PC-9 (cell line): ENCODE measurements around the gene MRPL40. TPM values are rescaled to one million over a fixed set of nuclear protein-coding genes. Genes with fewer than 3 reads are reported as not detected.

Experiments used
- BruUV-seq: library from RNA; stranded (reverse); fragments of 400-500 nt; replicated peaks from 2 replicates; lab custom pipeline; 2021; lab: Mats Ljungman, UMichigan
- CTCF ChIA-PET: fragments of 300-600 bp; sonication (Branson Sonifier 250); formaldehyde crosslinking; loops from one replicate; lab custom pipeline; 2022; ENCODE audit warnings: antibody characterized with exemption; lab: Charles Lee
- POLR2A ChIA-PET: fragments of 300-600 bp; sonication (Branson Sonifier 250); formaldehyde crosslinking; loops from one replicate; lab custom pipeline; 2022; ENCODE audit warnings: antibody characterized with exemption; ENCODE audit not compliant: unreplicated experiment; lab: Charles Lee
- DNase-seq, 2 experiments: peaks; one replicate each; pipeline versions ENCODE4 v3.0.0 to v3.0.0-alpha.2; 2015 to 2022; ENCODE audit warnings: mixed read lengths in 1 of 2
- H2AFZ ChIP-seq: fragments of 200-600 bp; sonication (generic); 2 replicates; pipeline ENCODE4 v1.8.1; 2017; ENCODE audit warnings: antibody characterized with exemption
- H3F3A ChIP-seq: fragments of 200-600 bp; sonication (generic); 2 replicates; pipeline ENCODE4 v1.8.1; 2017; ENCODE audit warnings: antibody characterized with exemption, mild to moderate bottlenecking, low read depth; ENCODE audit not compliant: insufficient read depth
- H3K27ac ChIP-seq: fragments of 200-600 bp; sonication (generic); 2 replicates; pipeline ENCODE4 v1.6.1; 2016; ENCODE audit warnings: mixed run types
- H3K27me3 ChIP-seq: fragments of 200-600 bp; sonication (generic); 2 replicates; pipeline ENCODE4 v1.6.1; 2016; ENCODE audit warnings: low read depth, mixed run types; ENCODE audit not compliant: insufficient read depth
- H3K36me3 ChIP-seq: fragments of 200-600 bp; sonication (generic); 2 replicates; pipeline ENCODE4 v1.6.1; 2016; ENCODE audit warnings: low read depth, mixed run types
- H3K4me1 ChIP-seq: fragments of 200-600 bp; sonication (generic); replicated peaks from 2 replicates; pipeline ENCODE4 v1.6.1; 2016; ENCODE audit warnings: mixed run types; ENCODE audit not compliant: insufficient read depth
- H3K4me2 ChIP-seq: fragments of 200-600 bp; sonication (generic); 2 replicates; pipeline ENCODE4 v1.6.1; 2017; ENCODE audit warnings: mixed run types
- H3K4me3 ChIP-seq: fragments of 200-600 bp; sonication (generic); 2 replicates; pipeline ENCODE4 v1.6.1; 2016; ENCODE audit warnings: mixed run types
- H3K79me2 ChIP-seq: fragments of 200-600 bp; sonication (generic); 2 replicates; pipeline ENCODE4 v1.6.1; 2017; ENCODE audit warnings: low read depth, mixed run types
- H3K9me2 ChIP-seq: fragments of 200-600 bp; sonication (generic); 2 replicates; pipeline ENCODE4 v1.8.1; 2017; ENCODE audit warnings: mild to moderate bottlenecking; ENCODE audit not compliant: insufficient read depth
- H3K9me3 ChIP-seq: fragments of 200-600 bp; sonication (generic); 2 replicates; pipeline ENCODE4 v1.8.1; 2016; ENCODE audit warnings: low read depth; ENCODE audit not compliant: insufficient read depth
- H4K20me1 ChIP-seq: fragments of 200-600 bp; sonication (generic); 2 replicates; pipeline ENCODE4 v1.8.1; 2017; ENCODE audit not compliant: insufficient read depth
- CTCF ChIP-seq: fragments of 200-600 bp; sonication (generic); conservative IDR thresholded peaks from 2 replicates; pipeline ENCODE4 v1.6.1; 2017; ENCODE audit warnings: mixed run types, antibody characterized with exemption, mild to moderate bottlenecking, moderate library complexity
- EZH2 ChIP-seq: fragments of 200-600 bp; sonication (generic); IDR thresholded peaks from 2 replicates; pipeline ENCODE4 v1.8.0; 2017; ENCODE audit warnings: antibody characterized with exemption, low read depth
- intact Hi-C: fragments of 100-400 bp; cut with micrococcal nuclease; formaldehyde crosslinking; loops from one replicate; pipeline ENCODE4 v1.10.0; 2022; ENCODE audit not compliant: unreplicated experiment
- total RNA-seq: library from RNA; stranded (reverse); gene quantifications from 2 replicates; pipeline ENCODE4 v1.2.3, GENCODE V29; 2021

Gene MRPL40
- total RNA-seq, 1 experiment from 2014 or later: 25.1 TPM

GRCh38 chr22:19401483-19401882 lies 30.9 kb upstream of the MRPL40 start:
- TF ChIP-seq EZH2 (no peak), CTCF (no peak)
- Histone ChIP-seq H3F3A (no peaks in the 10 kb centered on the region), H4K20me1 (no peaks in the 10 kb centered on the region), H3K36me3 (no peaks in the 10 kb centered on the region; the same call in 1 of the 2 replicates), H3K79me2 (no peaks in the 10 kb centered on the region), H3K9me2 (no peaks in the 10 kb centered on the region), H3K4me2 (no peak overlapping the region), H3K27ac (no peak overlapping the region), H3K4me3 (no peak overlapping the region), H3K4me1 (no peaks in the 10 kb centered on the region), H2AFZ (no peak overlapping the region), H3K9me3 (no peaks in the 10 kb centered on the region), H3K27me3 (no peaks in the 10 kb centered on the region)
- POLR2A ChIA-PET: no interaction called here
- CTCF ChIA-PET: interaction anchor here (0.6 kb wide), 1 partner anchor 28 kb away, joined by 3 read pairs; no protein-coding TSS in a partner anchor
- no peak for DNase-seq
- intact Hi-C loops: loop anchor here (10.0 kb wide), 1 partner anchor 57 kb away; no protein-coding TSS in a partner anchor
- no TSS peak for BruUV-seq

GRCh38 chr22:19402642-19403191 lies 29.6 kb upstream of the MRPL40 start:
- no peak for DNase-seq
- H3K4me3 ChIP-seq: no peak overlapping the region
- intact Hi-C loops: loop anchor here (10.0 kb wide), 1 partner anchor 58 kb away; no protein-coding TSS in a partner anchor
- no peaks in the 10 kb centered on the region for H3F3A ChIP-seq
- ChIA-PET CTCF (no interaction called here), POLR2A (no interaction called here)
- no peaks in the 10 kb centered on the region for H3K27me3 ChIP-seq
- no TSS peak for BruUV-seq
- H3K27ac ChIP-seq: no peak overlapping the region
- no peaks in the 10 kb centered on the region for H4K20me1 ChIP-seq
- TF ChIP-seq EZH2: no peak
- no peak for TF ChIP-seq CTCF
- H3K36me3 ChIP-seq: no peaks in the 10 kb centered on the region; the same call in 1 of the 2 replicates
- no peaks in the 10 kb centered on the region for H3K4me1 ChIP-seq
- H3K9me3 ChIP-seq: no peaks in the 10 kb centered on the region
- no peak overlapping the region for H2AFZ ChIP-seq
- H3K4me2 ChIP-seq: no peak overlapping the region
- no peaks in the 10 kb centered on the region for H3K79me2 ChIP-seq
- H3K9me2 ChIP-seq: no peaks in the 10 kb centered on the region

- Histone ChIP-seq H3K27me3 (no peaks in the 10 kb centered on the region), H4K20me1 (no peaks in the 10 kb centered on the region; the same call in 1 of the 2 replicates), H3K27ac (no peak overlapping the region), H3F3A (no peaks in the 10 kb centered on the region), H3K4me1 (no peaks in the 10 kb centered on the region), H3K79me2 (no peaks in the 10 kb centered on the region), H3K4me3 (no peak overlapping the region), H3K4me2 (no peak overlapping the region), H3K9me2 (no peaks in the 10 kb centered on the region), H3K9me3 (no peaks in the 10 kb centered on the region), H2AFZ (no peak overlapping the region), H3K36me3 (no peaks in the 10 kb centered on the region; the same call in 1 of the 2 replicates)
- no peak for DNase-seq
- intact Hi-C loops: loop anchor here (10.0 kb wide), 1 partner anchor 60 kb away; no protein-coding TSS in a partner anchor
- TF ChIP-seq CTCF (no peak), EZH2 (no peak)
- no TSS peak for BruUV-seq
- POLR2A ChIA-PET: no interaction called here
- CTCF ChIA-PET: no interaction called here
Observed at GRCh38 chr22:19404676-19405075, 27.7 kb upstream of the MRPL40 start.
